ENCODE data around the gene RGP1. TPM values are rescaled to one million over a fixed set of nuclear protein-coding genes. Genes with fewer than 3 reads are reported as not detected.

The RGP1 gene
- 10 to 100 TPM; 23.9 to 29.3 (median 25.3) TPM for polyA plus RNA-seq (ENCODE audit: insufficient read depth in 1 of 5, insufficient read length in 5 of 5, low replicate concordance in 1 of 5)
- long read RNA-seq, donor 1, full-length matches to known transcripts: 5 of 10 reads
- long read RNA-seq, donor 1, partial matches to known transcripts: 0 of 10 reads
- long read RNA-seq, donor 1, other reads (novel, unspliced or antisense): 5 of 10 reads
- long read RNA-seq, donor 2, full-length matches to known transcripts: 3 of 3 reads
- long read RNA-seq, donor 2, partial matches to known transcripts: 0 of 3 reads
- long read RNA-seq, donor 2, other reads (novel, unspliced or antisense): 0 of 3 reads
- long read RNA-seq, donor 3, full-length matches to known transcripts: 2 of 7 reads
- long read RNA-seq, donor 3, partial matches to known transcripts: 0 of 7 reads
- long read RNA-seq, donor 3, other reads (novel, unspliced or antisense): 5 of 7 reads
- long read RNA-seq, donor 4, full-length matches to known transcripts: 2 of 2 reads
- long read RNA-seq, donor 4, partial matches to known transcripts: 0 of 2 reads
- long read RNA-seq, donor 4, other reads (novel, unspliced or antisense): 0 of 2 reads
- long read RNA-seq, donor 5, full-length matches to known transcripts: 3 of 30 reads
- long read RNA-seq, donor 5, partial matches to known transcripts: 27 of 30 reads
- long read RNA-seq, donor 5, other reads (novel, unspliced or antisense): 0 of 30 reads
- long read RNA-seq, donor 6, full-length matches to known transcripts: 5 of 5 reads
- long read RNA-seq, donor 6, partial matches to known transcripts: 0 of 5 reads
- long read RNA-seq, donor 6, other reads (novel, unspliced or antisense): 0 of 5 reads
- long read RNA-seq, donor 7, full-length matches to known transcripts: 2 of 14 reads
- long read RNA-seq, donor 7, partial matches to known transcripts: 12 of 14 reads
- long read RNA-seq, donor 7, other reads (novel, unspliced or antisense): 0 of 14 reads
- long read RNA-seq, donor 8, full-length matches to known transcripts: 3 of 3 reads
- long read RNA-seq, donor 8, partial matches to known transcripts: 0 of 3 reads
- long read RNA-seq, donor 8, other reads (novel, unspliced or antisense): 0 of 3 reads

GRCh38 chr9:35748858-35749514 is at the start of gene RGP1, which contains the start of gene GBA2:
Gene RGP1, plus strand, starts transcription at chr9:35749287. Its CDS starts 469 bp downstream, at chr9:35749756.
Gene GBA2, minus strand, starts transcription at chr9:35749228. Its CDS starts 524 bp downstream, at chr9:35748704.
- DNase-seq: peak in 1 of 2 donors; percentile 73

GRCh38 chr9:35700031-35700430 is 49.1 kb upstream of the RGP1 start:
- no peak for DNase-seq

- DNase-seq: no peak
Measured at GRCh38 chr9:35700942-35701341, 48.1 kb upstream of the RGP1 start.

- DNase-seq: no peak
Measured at GRCh38 chr9:35702696-35703095, 46.4 kb upstream of the RGP1 start.

GRCh38 chr9:35703906-35704672 is 45.0 kb upstream of the RGP1 start:
- no peak for DNase-seq

- no peak for DNase-seq
Measured at GRCh38 chr9:35705372-35705771, 43.7 kb upstream of the RGP1 start.

GRCh38 chr9:35705836-35706430 is 43.2 kb upstream of the RGP1 start:
- DNase-seq: no peak

- no peak for DNase-seq
Measured at GRCh38 chr9:35706951-35707350, 42.1 kb upstream of the RGP1 start.

- no peak for DNase-seq
Measured at GRCh38 chr9:35708146-35708545, 40.9 kb upstream of the RGP1 start.

- no peak for DNase-seq
Measured at GRCh38 chr9:35710818-35711500, 38.1 kb upstream of the RGP1 start.

- DNase-seq: no peak
Measured at GRCh38 chr9:35711501-35712428, 37.3 kb upstream of the RGP1 start.

GRCh38 chr9:35712762-35713400 is 36.2 kb upstream of the RGP1 start:
- no peak for DNase-seq

- no peak for DNase-seq
Measured at GRCh38 chr9:35713578-35713977, 35.5 kb upstream of the RGP1 start.

GRCh38 chr9:35714123-35714522 is 35.0 kb upstream of the RGP1 start:
- DNase-seq: no peak

GRCh38 chr9:35714579-35715252 is 34.4 kb upstream of the RGP1 start:
- no peak for DNase-seq

- DNase-seq: no peak
Measured at GRCh38 chr9:35716230-35716629, 32.9 kb upstream of the RGP1 start.

- DNase-seq: no peak
Measured at GRCh38 chr9:35717132-35717870, 31.8 kb upstream of the RGP1 start.
